Measurements from ENCODE around the gene PLA2G2D. TPM values are rescaled to one million over a fixed set of nuclear protein-coding genes. Genes with fewer than 3 reads are reported as not detected.

PLA2G2D gene
- total and polyA plus RNA-seq, 9 of the 15 experiments (the other 6 are each of a cell fraction or from before 2014, with no cell fraction given): not detected

DNA sequence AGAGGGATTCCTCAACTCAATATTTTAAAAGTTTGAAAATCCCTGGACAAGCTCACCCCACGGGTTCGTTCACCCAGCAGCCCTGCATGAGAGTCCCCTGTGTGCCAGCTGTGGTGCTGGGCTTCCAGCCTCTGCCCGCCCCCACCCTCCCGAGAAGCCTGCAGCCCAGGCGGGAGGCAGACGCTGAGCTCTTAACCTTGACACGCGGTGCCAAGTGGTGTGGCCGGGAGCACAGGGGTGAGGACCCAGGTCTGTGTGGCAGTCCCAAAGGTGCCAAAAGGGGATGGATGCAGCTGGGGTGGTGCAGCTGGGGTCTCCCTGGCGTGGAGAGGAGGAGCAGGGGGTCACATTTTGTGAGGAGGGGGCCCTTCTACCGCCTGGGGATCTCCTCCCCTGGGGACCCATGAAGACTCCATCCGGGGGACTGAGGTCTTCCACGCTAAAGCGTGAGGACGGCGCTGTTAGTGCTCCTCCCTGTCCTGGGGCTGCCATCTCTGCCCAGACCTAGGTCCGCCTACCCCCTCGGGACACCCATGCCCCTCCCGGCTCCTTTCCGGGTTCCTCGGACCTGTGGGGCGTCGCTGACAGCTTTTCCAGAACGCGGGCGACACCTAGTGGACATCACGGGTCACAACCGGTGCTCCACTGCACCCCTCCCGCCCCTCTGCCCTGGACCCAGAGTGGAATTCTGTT, 32.7 kb upstream of the PLA2G2D start (continued):
- no peak for TF ChIP-seq ZNF695 (CRISPR knock-in tag; IDR thresholded peaks at IDR 0.05)
- TF ChIP-seq SREBF1 (IDR thresholded peaks at IDR 0.05; ENCODE audit: borderline replicate concordance, low read depth, low read length): no peak
- no peak for TF ChIP-seq ZNF436 (CRISPR knock-in tag; IDR thresholded peaks at IDR 0.05)
- no peak for TF ChIP-seq ETS2 (tag; IDR thresholded peaks at IDR 0.05; ENCODE audit: borderline replicate concordance, poor library complexity, severe bottlenecking)
- no peak for TF ChIP-seq ARHGAP35 (IDR thresholded peaks at IDR 0.05; ENCODE audit: partially characterized antibody)
- TF ChIP-seq FOXJ3 (CRISPR knock-in tag; IDR thresholded peaks at IDR 0.05): no peak
- TF ChIP-seq MYNN (IDR thresholded peaks at IDR 0.05): 0 out of 2 replicates have a peak, but pooled peaks have one; percentile 30
- TF ChIP-seq MYNN (CRISPR knock-in tag; IDR thresholded peaks at IDR 0.05): no peak
- TF ChIP-seq ZBTB49 (CRISPR knock-in tag; IDR thresholded peaks at IDR 0.05; ENCODE audit: borderline replicate concordance): no peak
- peak; percentile 54 for TF ChIP-seq CTBP1 (IDR thresholded peaks at IDR 0.05; ENCODE audit: borderline replicate concordance)
- no peak for TF ChIP-seq EP300 (IDR thresholded peaks at IDR 0.05; ENCODE audit: low read length)
- TF ChIP-seq NFIC (IDR thresholded peaks at IDR 0.05): no peak
- TF ChIP-seq RB1 (IDR thresholded peaks at IDR 0.05; ENCODE audit: low read depth): peak; percentile 85; the same call in 1 of the 2 replicates
- TF ChIP-seq TSC22D4 (tag; IDR thresholded peaks at IDR 0.05): no peak
- no peak for TF ChIP-seq CHD4 (IDR thresholded peaks at IDR 0.05; ENCODE audit: insufficient read depth, insufficient replicate concordance, low read depth, low read length, poor library complexity, severe bottlenecking)
- TF ChIP-seq NONO (IDR thresholded peaks at IDR 0.05; ENCODE audit: low read depth in 2 of 2, low read length in 1 of 2): 0 out of 4 replicates have a peak, but pooled peaks of 1 of the 2 experiments have one; percentile 55
- peak; percentile 96 to 98 for TF ChIP-seq RAD21 (CRISPR knock-in tag; conservative IDR thresholded peaks at IDR 0.05 in 1 of 2, IDR thresholded peaks at IDR 0.05 in 1 of 2)
